Lower leg skin (tissue), 3 donors: Measurements from ENCODE around the gene CPSF4L.

Source experiments
- CTCF ChIP-seq, 3 donors: fragments of 450-650 bp; IDR thresholded peaks; one replicate each; pipeline ENCODE4 v1.5.1; 2016; ENCODE audit warnings: antibody characterized with exemption in 3 of 3, mild to moderate bottlenecking in 3 of 3, moderate library complexity in 2 of 3
- POLR2A ChIP-seq, 2 donors: fragments of 450-650 bp; IDR thresholded peaks; one replicate each; pipeline ENCODE4 v1.6.1; 2016 to 2017; ENCODE audit warnings: antibody characterized with exemption in 2 of 2, mild to moderate bottlenecking in 1 of 2, moderate library complexity in 1 of 2

- TF ChIP-seq POLR2A (IDR thresholded peaks at IDR 0.05) (no peak), CTCF (IDR thresholded peaks at IDR 0.05) (no peak)
These were observed 23.4 kb upstream of the CPSF4L start for GRCh38 chr17:73284906-73285602.
